Measurements from ENCODE around the gene TRAPPC3L.

Gene TRAPPC3L

DNA sequence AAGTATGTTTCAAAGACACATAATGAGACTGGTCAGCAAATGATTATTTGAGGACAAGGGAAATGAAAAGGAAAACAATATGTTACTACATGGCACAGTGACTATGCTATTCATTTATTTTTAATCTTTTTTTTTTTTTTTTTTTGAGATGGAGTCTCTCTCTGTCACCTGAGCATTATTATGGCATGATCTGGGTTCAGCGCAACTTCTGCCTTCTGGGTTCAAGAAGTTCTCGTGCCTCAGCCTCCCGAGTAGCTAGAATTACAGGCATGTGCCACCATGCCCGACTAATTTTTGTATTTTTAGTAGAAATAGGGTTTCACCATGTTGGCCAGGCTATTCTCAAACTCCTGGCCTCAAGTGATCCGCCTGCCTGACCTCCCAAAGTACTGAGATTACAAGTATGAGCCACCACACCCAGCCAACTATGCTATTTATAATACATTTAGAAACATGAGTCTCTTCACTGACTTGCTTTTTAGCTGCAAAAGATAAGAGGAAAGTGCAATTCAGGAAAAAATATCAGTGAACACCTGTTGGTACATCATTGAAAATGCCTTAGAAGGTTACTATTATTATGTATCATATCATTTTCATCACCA, 11.4 kb upstream of the TRAPPC3L start:
- no peak for DNase-seq

DNA sequence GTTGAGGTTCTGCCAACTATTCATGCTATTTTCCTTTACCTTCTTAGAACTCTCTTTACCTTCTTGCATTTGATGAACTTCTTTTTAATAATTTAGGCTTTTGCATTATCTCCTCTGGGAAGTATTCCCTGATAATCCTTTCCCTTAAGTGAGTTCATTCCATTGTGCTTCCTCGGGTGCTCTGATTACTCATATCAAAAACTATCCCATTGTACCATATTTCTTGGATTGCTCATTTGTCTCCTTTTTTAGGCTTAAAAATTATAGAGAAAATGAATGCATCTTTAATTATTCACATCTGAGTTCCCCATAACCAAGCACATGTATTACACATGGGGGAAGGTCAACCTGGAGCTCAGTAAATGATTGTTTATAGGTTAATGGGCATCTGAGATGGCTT, 10.6 kb upstream of the TRAPPC3L start:
- DNase-seq, result no peak

DNA sequence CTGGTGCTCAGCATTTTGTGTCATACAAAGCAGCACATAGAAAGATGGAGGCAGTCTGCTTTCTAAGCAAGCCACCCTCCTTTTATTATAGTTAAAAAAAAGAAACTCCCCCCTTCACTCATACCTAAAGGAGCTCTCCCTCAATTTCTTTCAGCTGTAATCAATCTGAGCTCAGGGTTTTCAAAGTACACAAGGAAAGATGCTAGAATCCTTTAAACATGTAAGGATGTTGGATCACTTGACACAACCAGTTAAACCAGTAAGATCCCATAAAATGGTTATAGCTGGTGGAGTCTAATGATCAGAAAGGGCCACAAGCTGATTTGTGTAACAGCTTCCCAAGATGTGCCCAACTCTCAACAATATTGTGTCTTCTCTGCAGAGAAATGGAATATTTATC, 8.0 kb upstream of the TRAPPC3L start, which contains the start of gene CALHM4:
Gene CALHM4 (plus strand): TSS at position 301 of the 400 bp plus-strand sequence. CDS start 43 bp downstream, at position 344.
- DNase-seq, result no peak

DNA sequence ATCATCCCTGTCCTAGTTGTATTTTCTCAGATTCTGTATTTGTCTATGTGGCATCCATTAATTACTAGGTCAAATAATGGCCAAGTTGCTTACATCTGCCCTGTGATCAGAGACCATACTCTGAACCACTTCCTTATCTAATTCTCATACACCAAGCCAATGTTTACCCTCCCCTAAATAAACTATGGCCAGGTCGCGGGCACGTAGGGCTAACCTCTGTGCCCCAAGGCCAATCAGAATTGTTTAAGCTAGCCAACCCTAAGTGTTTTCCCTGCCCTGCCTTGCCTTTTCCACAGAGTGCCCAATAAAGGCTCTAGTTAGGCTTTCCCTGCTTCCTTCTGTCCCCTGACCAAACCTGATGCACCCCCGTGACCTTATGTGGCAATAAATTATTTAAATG, 5.3 kb upstream of the TRAPPC3L start:
- DNase-seq, result no peak

DNA sequence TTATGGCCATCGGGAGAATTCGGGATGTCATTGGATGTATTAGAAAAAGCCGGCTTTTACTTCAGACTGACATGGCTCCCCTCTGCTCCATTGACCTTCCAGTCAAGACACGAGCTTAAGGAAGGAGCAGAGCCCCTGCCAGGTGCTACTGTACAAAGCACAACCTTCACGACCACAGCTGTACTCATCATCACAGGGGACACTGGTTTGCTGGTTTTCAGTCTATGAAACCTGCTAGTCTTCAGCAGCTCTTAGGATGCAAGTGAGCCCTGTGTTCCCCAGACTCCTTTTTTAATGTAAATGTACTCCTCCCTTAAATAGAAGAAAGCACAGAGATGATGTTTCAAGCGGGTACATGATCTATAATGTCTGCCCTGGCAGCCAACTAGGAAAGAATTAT, 1.9 kb upstream of the TRAPPC3L start:
- DNase-seq, result no peak

DNA sequence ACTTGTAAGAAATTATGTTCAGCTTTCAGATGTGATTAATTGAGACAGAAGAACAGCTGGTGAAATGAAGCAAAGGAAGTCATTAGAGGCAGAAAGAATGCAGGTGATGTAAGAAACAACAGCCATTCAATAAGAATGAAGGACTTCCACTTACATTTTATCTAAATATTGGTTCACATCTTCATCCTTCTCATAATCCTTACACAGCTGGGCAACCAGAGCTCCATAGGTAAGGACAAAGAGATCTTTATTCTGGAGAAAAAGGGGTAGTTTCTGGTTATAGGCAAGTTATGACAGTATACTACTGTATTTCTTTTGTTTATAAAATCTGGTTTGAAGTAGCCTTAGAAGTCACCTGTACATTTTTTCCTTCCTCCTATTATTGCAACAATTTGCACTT, 2.3 kb downstream of the TRAPPC3L start:
- DNase-seq, result no peak

DNA sequence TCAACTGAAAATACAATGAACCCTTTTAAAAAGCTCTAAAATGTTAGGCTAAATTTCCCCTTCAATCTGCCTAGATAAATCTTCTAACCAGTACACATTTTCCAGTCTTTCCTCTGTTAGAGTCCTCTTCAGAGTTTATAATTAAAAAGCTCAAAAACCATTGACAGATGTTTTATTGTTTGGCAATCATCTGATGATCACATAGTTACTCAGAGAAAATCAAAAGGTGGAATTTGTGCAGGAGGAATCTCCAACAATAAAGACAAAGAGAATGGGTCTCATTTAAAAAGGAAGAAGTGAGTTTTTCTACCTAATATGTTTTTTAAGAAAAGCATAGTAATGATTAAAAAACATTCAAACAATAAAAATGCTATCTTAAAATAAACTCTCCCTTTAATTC, 3.1 kb downstream of the TRAPPC3L start:
- no peak for DNase-seq

DNA sequence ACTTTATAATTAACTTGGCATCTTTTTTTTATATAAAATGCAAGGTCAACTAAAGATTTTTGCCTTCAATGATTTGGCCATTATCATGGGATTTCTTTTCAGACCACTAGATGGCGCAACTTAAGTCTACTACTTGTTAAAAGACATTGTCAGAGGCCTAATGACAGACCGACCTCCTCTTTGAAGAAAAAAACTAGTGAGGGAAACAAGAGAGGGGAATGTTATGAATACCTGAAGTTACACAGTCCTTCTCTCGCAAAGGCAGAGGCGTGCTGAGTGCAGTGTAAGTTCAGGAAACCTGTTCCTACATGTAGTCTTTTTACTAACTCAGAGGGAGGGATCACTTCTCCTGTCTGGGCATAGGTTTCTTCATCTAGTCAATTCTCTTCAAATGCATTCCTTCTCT, 9.3 kb downstream of the TRAPPC3L start:
- DNase-seq, result peak; percentile 19

DNA sequence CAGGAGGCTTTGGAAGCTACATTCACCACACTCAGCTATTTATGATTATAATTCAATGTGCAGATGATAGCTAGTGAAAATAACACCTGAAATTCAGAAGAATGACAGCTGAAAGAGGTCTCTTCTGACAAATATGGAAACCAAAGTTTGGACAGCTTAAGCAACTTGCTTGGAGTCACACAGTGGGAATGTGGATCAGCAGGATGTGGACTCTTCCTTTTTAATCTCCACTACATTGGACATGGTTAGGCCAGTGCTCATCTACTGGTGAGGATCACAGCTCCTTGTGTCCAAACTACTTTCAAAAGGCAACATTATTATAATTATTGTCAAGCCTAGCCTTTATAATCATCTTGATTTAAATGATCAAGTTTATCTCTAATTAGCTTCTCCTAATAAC, 10.4 kb downstream of the TRAPPC3L start:
- no peak for DNase-seq

DNA sequence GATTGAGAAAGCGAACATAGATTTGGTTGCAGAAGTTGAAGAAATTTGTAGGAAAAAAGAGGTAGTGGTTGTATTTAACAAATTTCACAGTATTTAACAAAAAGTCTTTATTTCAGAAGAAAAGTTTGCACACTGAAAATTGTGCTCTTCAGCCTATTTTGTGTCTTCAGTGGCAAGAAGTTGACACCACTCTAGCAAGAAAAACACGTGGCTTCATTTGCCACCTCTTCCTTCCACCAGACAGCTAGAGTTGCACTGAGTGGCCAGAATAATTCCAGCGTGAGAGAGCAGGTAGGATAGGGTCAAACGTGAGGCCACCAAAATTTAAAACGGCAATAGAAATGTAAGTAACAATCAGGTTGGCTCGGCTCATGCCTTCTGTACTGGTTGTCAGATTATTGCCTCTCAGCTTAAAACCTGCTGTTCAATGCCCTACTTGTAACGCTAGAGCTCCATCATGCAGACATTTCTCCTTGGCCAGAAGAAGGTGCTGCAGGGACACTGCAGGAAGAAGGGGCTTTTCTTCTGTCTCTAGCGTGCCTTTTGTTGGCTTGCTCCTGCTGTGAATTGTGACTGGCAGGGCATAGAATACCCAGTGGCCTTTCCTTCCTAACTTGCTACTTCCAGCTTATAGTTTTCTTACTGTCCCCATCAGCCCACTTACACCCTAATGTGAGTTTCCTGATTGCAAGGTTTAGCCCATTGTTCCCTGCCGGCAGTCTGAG, 12.1 kb downstream of the TRAPPC3L start:
- no peak for DNase-seq

DNA sequence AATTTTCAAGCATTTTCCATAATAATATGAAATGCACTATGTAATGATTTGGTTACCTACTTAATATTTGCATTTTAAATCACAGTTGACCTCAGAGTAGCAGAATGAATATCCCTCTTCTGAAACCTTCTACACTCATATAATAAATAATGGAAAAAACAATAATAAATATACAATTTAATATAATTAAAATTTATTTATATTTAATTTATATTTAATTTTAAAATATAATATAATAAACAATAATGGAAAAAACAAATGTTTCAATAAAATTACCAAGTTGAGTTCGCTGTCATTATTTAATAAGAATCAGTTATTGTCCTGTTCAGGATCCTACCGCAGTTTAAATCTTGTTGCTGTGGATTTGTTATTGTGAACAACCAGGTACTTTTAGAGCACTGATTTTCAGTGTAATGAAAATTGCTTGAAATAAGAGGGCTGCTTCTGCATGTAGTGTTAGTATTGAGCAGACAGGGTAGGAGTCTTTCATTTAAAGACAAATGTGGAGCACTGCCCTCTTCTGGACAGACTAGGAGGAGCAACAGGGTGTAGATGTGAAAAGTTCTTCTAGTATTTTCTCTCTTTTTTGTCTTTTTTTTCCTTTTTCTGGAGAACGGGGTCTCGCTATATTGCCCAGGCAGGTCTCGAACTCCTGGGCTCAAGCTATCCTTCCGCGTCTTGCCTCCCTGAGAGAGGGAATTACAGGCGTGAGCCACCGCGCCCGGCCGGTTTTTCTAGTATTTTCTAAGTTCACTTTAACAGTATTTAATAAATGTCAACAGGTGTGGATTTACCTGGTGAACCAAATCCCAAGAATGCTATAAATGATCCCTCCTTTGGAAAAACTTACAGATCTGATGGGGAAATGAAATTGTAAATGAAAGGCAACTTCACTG, 13.6 kb downstream of the TRAPPC3L start:
- peak; percentile 52 for DNase-seq

DNA sequence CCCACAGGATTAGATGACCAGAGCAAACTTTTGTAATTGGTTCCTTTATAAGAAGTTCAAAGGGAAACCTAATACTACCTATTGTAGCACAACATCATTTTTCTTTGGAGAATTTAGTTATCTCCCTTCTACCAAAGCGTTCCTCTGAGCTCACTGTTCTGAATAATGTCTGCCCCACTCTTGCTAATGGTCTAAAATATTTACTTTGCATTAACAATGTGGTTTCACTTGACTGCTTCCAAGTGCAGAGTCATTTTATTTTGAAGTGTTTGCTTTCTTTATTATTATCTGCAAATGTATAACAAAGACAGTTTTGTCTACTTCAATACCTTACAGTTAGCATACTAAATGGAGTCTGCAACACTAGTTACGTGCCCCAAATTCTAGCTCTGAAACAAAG, 15.0 kb downstream of the TRAPPC3L start:
- no peak for DNase-seq

DNA sequence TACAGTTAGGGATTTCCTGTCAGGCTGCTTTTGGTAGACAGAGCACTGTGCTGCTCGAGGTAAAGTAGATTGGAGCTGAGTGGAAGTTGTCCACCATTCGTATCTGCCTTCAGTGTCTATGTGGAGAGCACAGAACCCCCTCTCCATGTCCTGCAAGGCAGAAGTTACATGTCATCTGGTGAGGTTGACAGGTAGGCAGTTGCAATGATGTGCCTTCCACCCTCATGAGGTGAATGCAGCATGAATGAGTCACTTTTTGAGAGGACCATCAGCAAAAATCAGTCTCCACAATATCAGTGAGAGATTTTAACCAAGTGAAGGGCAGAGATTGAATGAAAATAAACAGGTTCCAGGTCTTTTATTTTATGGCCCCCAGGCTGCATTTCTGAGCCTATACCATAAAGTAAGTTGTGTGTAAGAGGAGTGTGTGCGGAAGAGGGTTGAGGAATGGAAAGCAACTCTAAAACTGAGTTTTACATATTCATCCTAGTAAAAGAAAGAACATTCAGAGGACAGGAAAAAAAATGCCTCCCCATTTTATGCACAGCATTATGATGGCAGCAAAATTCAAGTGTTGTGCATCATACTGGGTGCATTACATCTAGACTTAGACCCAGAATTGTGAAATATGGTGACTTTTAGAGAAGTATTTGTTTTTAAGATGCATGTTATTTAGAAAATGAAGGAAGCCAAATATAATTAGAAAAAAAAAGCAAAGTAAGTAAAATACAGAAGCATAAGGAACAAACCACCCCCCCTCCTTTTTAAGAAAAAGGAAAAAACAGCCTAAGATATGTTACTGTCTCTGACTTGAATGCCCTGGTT, 15.8 kb downstream of the TRAPPC3L start:
- no peak for DNase-seq

DNA sequence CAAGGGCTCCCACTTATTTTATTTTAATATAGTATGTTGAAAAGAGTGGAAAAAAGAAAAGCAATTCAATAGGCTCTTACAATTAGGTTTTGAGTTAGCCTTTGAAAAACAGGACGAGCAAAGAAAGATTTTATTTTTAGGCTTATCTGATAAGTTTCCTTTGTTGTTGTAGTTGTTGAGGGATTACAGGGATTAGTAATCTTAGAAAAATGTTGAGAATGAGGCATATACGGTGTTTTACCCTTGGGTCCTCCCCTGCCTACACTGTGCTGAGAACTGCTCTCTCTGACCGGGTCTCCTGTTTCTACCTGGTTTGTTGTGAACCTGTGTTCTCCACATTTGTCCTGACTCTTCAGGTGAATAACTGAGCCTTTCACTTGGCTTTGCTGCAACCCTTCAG, 16.7 kb downstream of the TRAPPC3L start:
- DNase-seq, result no peak

DNA sequence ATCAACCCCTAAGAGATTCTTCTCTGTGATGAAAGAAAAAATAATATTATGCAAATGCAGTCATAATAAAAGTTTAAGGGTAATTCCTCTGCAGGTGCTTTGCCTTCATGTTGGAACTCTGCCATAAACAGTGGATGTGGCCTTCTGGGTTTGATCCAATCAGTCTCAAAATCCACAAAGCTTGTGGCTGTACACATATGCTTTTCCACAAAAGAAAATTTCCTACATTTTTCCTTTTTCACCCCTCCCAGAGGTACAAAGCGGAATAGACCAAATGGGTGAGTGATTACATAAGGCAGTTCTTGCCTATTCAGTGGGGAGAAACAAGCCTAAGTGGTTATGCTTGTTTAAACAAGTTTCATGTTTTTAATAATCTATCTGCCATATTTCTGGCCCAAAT, 17.4 kb downstream of the TRAPPC3L start:
- no peak for DNase-seq

DNA sequence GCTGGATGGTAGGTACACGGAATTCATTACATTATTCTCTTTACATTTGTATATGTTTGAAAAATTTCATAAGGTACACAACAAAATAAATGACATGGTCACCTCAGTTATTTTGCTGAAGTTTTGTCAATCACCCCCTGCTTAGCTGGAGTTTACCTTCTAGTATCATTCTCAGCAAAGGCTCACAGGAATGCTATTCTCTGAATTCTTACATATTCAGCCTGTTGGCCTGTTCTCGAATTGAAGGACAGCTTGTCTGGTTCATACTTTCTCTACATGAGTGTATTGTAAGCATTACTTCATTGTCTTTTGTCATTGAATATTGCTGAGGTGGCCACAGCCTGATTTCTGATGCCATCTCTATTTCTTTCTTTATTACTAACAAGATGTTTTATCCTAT, 21.2 kb downstream of the TRAPPC3L start:
- DNase-seq, result no peak

DNA sequence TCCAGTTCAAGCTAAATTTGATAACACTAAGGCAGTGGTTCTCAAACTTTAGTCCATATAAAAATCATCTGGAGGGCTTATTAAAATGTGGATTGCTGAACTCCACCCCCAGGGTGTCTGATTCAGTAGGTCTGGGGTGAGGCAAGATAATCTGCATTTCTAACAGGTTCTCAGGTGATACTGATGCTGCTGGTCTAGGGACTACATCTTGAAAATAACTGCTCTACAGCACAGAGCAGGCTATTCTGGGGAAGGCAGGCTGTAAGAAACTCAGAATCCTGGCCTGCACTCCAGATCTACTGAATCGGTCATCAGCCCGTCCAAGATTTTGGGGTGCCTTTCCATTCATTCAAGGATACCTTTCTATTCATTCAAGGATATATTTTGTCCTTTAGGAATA, 22.6 kb downstream of the TRAPPC3L start:
- no peak for DNase-seq

DNA sequence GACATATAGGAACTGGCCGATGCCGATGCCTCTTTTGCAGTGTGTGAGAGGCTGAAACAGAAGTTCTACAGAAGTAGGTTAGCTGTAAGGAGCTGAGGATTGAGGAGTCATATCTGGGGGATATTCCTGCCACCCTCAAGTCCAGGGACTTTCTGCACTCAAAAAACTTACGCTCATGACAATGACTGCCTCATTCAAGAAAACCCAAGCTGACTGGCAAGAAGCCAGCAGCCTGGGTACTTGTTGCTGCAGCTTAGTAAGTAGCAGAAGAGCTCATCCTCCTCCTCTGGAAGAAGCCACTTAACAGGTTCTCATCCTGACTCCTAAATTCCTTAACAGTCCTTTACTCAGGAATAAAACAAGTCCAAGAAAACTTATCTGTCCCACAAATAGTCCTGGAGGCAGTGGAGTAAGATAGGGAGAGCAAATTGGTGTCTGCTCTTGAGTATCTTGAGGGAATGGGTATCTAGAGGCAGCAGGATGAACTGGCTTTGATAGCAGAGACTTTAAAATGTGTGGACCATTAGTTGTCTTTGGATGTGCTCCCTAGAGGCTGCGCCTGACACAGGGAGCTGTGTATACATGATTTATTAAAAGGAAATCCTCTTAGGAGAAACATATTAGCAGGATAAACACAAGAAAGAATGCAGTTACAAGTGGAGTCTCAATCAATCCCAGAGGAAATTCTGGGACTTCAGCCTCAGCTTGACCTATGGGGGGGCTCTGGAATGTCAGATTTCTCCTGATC, 26.7 kb downstream of the TRAPPC3L start:
- no peak for DNase-seq

DNA sequence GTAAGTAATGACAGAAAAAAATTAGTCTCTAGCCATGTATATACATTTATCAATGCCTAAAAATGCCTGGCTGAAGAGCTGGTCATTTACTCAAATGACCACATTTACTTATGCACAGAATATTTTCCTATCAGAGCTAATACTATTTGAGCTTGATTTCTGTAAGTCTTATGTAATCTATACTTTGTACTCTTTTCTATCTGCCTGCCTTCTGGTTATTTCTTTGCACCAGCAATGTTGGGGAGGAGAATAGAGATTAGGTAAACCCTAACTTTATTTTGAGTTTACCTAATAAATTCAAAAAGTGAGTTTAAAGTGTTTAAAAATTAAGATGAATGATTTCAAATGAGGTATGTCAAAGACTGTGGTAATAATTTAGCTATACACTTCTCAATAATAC, 30.3 kb downstream of the TRAPPC3L start:
- no peak for DNase-seq

DNA sequence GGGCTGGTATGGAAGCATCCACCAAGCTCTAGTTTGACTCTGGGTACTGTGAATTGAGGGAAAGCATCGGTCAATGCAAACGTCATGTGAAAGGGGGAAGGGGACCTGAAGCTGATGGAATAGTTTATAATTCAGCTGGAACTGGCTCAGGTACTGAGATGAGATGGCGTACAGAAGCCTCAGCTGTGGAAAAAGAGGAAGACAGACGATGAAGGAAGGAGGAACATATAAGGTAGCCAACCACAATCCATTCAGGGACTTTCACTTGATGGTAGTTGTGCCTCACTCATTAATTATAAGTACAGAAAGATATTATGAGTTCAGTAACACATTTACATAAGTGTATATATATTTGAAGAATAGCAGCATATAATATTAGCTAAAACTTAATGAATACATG, 31.4 kb downstream of the TRAPPC3L start:
- no peak for DNase-seq

DNA sequence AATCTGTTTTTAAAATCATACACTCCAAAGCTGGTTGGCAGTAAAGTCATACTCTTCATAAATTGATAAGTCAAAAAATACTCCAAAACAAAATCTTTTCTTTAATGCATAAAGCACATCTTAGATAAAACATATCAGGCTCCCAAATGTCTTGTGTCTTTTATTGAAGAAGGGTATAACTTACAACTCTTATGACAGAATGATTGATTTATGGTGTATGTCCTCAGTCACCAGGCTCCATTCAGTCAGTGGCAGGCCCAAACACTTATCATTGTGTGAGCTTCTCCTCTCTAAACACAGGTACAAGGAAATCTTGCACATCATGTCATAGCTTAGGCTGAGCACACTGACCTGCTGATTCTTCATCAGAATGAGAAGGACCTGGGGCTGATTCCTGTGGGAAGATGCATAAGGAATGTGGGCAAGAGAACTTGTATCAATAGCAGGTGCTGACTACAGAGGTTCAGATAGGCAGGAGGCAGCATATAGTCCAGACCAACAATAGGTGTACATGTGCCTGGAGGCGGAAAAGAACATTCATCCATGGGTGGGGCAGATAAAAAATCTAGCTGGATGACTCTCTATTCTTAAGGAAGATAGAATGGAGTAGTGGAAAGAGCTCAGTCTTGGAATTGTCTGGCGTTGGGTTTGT, 32.1 kb downstream of the TRAPPC3L start:
- no peak for DNase-seq

DNA sequence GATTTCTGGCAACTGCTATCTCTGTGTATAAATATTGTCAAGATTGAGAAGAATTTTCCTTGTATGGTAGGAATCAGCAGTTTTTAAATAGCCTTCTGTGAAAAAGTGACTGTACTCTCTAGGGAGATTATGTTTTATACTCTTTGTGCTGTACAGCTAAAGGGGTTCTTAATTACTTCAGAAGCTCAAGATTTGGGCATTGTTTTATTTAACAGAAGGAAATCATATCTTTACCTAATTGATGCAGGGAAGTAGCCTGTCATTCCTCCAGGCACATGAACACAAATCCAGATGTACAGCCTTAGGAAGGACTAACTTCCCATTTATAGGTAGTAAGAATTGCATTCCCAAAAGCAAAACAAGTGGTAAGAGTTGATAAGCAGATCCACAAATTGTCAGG, 32.8 kb downstream of the TRAPPC3L start:
- no peak for DNase-seq
